HG02642 (cell line): ENCODE results near the gene SAP25.
A peak's percentile ranks its signal among the peaks of the same experiment; 100 is the strongest.
"Not testable (repeated sequence)": the region's sequence is repeated elsewhere in the genome, so short reads cannot be mapped to it uniquely, and the experiment has no call there.

Source experiments
- ATAC-seq: cut with Tn5 transposase; IDR thresholded peaks from one replicate; pipeline ENCODE4 v1.9.1; 2021; ENCODE audit warnings: mild to moderate bottlenecking; ENCODE audit not compliant: unreplicated experiment, poor library complexity

SAP25 gene

GRCh38 chr7:100563809-100564400 is 9.8 kb downstream of the SAP25 start:
- no peak for ATAC-seq

DNA sequence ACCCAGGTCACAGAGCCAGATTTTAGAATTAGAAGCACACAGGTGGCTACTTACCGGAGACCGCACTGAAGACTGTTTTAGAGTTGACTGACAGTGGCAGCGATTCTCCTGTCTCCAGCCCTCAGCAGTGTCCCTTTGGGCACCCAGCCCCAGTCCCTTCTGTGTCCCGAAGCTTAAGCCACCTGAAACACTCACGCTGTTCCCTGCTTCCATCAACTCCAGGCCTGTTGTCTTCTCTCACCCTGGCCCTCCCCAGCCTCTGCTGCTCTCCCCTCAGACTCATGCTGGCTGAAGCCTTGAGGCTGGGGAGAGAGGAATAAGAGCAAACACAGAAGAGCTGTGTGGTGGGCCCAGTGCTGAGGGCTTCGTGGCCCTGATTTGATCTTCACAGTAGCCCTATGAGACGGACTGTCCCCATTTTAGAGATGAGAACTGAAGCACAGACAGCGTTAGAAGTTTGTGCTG is 10.6 kb downstream of the SAP25 start:
- ATAC-seq = no peak

DNA sequence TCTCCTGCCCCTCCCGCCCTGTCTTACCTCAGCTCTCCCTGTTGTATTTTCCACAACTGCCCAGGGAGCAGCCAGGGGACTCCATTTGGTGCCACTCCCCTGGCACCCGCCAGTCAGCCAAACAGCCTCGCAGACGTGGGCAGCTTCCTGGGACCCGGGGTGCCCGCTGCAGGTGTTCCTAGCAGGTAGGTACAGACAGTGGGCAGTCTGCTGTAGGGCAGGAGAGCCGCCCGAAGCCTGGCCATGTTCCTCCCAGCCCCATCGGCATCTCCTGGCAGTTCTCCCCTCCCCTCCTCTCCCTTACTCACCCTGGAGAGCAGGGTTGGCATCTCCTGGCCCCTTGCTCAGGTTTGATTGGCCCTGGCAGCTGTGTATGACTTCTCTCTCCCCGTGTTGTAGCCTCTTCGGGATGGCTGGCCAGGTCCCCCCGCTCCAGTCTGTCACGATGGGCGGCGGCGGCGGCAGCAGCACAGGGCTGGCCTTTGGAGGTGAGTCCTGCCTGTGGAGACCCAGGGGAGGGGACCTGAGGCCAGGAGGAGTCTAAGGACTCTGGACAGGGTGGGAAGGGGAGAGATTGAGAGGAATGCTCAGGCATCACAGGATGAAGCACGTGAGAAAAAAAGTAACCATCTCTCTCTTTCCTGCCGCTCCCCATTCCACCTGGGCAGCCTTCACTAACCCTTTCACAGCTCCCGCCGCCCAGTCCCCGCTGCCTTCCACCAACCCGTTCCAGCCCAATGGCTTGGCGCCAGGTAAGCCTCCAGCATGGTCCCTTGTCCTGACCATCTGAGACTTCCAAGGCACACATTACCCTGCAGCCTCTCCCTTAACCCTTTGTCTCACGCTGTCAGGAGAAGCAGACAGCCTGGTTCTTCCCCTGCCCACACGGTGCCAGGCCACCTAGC is 11.3 kb downstream of the SAP25 start:
- ATAC-seq = no peak

- ATAC-seq = no peak
These were observed 12.1 kb downstream of the SAP25 start for GRCh38 chr7:100561491-100562194.

DNA sequence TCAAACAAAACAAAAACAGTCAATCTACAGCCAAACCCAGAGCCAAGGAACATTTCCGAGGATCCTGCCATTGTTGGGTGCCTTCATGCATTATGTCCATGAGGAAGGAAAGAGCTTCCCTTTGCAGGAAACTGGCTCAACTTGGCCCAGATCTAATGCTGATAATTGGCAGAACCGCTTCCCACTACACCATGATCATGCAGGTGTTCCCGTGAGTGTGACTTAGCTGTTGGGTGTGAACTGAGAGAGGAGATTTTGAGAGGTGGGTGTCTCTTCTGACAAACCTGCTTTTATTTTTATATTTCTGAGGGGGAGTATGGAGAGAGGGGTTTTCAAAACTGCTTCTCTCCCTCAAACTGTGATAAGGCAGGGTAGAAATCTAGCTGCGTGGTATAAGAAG is 14.6 kb downstream of the SAP25 start:
- no peak for ATAC-seq

GRCh38 chr7:100556541-100556940 is 17.2 kb downstream of the SAP25 start:
- ATAC-seq = no peak

GRCh38 chr7:100555701-100556100 is 18.0 kb downstream of the SAP25 start:
- ATAC-seq = no peak

DNA sequence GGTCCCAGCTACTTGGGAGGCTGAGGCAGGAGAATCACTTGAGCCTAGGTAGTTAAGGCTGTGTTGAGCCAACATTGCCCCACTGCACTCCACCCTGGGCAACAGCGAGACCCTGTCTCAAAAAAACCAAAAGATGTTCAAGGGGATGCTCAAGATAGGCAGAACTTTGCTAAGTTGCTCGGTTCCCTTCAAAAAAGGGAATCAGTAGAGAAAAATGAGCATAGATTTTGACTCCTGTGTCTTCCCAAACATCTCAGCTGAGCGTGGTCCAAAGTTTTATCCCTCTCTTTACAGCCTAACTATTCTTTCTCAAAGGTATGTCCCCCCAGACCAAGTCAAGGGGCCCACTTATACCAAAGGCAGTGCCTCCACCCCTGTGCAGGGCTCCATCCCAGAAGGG is 20.7 kb downstream of the SAP25 start:
- ATAC-seq = no peak

DNA sequence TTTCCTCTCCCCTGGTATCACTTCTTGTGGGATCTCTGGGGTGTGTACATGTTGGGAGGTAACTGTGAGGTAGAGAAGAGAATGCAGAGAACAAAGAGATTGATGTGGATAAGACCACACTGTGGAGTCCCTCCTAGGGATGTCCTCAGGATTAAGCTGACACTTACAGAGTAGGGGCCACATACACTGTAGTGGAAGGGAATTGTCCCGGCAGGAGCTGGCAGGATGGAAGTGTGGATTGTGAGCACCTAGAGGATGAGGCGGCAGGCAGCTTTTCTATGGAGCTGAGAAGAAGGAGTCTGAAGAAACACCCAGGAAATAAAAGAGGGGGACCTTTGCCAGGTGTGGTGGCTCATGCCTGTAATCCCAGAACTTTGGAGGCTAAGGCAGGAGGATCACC is 21.2 kb downstream of the SAP25 start:
- no peak for ATAC-seq

GRCh38 chr7:100548446-100548845 is 25.3 kb downstream of the SAP25 start:
- not testable (repeated sequence) for ATAC-seq

DNA sequence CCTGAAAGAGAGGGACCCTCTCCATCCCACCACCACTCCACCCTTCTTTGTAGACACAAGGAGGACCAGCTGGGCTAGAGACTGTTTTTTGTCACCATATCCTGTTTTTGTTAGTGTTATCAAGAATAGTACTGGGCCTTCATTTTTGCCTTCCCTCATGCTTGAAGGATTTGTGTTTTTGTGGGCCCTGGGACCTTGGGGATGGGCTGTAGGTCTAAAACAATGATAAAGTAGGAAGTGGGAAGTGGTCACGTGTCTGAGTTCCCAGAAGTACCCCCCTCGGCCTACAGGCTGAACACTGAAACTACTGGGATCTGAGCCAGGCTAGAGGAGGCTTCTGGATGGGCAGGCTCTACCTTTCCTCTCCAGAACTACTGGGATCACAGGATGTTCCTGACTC is 25.8 kb downstream of the SAP25 start:
- ATAC-seq = no peak

DNA sequence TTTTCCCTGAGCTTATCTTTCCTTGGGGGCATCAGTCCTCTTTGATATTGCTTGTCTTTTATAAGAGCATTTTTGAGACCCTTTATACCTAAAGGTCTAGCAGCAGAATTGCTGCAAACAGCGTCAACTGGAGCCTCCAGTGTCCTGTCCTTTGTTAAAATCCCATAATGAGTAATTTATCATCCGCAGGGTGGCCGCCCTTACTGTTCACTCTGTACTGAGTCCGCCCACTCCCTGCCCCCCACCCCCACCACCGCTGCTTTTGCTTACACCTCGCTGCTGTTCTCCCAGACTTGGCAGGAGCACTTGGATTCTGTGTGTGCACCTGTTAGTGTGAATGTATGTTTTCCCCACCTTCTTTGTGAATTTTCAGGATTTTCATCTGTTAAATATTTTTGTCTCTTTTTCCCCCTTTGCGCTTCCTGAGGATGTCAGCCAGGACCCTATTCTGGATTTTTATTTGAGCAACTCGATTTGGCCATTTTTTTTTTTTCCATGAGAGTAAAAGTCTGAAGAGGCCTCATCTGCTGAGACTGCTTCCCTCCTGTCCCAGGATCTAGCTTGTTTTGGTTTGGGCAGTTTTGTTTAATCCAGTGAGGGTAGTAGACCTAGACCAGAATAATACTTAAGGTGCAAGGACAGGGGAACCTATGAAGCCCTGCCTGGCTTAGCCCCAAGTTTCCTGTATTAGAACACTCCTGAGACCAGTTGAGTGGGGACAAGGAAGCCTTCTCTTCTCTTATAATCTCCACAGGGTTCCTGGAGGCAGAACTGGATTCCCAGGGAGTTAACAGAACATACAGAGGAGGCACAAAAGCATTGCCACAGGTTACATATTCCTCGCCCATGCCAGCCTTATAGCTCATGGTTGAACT is 26.5 kb downstream of the SAP25 start:
- no peak for ATAC-seq

DNA sequence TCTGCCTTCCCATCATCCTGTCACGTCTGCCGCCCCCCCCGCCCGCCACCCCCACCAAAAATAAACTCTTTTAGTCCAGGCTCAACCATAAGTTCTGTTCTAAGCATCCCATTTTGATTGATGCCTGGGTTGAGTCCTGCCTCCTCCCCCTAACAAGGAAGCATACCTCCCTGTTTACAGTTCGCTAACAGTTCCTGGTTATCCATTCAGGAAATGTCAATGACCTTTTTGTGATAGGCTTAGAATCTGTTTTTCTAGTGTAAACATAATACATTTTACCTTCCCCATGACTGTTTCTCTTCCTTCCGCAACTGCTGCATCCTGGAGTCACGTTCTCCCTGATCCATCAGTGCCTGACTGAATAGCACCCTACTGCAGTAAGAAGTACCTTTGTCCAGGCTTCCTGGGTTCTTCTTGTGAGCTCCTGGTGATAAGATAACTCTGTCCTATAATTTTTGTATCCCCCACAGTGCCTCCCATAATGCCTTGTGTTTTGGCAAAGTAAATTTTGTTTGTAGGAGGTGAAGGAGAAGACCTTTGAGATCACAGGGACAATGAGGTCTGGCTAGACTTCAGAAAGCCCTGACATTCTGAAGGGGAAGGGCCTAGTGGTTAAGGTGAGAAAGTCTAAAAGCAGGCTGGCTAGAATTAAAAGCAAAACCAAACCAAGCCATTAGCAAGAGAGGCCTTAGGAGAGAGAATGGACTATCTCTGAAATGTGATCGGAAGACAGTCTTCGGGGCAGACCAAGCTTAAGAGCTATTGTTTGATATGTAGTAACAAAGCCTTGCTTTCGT is 27.4 kb downstream of the SAP25 start:
- no peak for ATAC-seq

DNA sequence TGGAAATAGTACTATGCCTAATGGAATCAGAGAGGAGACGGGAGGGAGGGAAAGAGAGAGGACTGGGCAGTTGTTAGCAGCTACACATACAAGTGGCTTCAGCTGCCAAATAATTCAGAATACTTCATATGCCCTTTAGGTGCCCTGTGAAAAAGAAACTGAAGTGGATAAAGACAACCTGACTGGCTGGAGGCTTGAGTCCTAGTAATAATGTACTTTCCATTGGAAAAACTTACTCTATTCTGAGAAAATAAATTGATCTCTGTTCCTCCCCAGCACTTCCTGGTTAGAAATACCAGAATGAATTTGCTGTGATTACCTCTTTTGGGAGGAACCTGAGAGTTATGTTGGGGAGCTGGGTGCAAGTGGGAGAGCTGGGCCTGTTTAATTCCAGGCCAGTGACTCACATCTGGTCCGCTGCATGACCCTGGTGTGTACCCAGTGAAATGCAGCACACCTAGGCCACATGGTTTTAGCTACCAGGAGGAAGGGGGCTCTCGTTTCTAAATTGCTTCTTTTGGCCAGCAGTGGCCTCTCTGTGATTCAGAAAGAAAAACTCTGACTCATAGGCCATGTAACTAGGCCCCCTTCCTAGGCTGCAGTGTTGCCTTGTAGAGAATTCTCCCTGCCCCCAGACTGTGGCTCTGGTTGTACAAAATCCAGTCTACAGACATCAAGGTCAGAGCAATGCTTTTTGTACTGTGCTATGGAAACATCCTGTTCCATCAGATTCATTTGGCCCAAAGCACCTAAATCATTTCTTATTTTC is 28.2 kb downstream of the SAP25 start:
- peak; percentile 53 for ATAC-seq

- no peak for ATAC-seq
These were observed 28.7 kb downstream of the SAP25 start for GRCh38 chr7:100544967-100545359.

GRCh38 chr7:100544386-100544785 is 29.3 kb downstream of the SAP25 start:
- no peak for ATAC-seq

GRCh38 chr7:100543586-100543985 is 30.1 kb downstream of the SAP25 start:
- ATAC-seq = no peak

- ATAC-seq = not testable (repeated sequence)
These were observed 32.4 kb downstream of the SAP25 start for GRCh38 chr7:100541309-100541708.
